Measurements from ENCODE around the gene ACSL5.

Gene ACSL5, protein sequence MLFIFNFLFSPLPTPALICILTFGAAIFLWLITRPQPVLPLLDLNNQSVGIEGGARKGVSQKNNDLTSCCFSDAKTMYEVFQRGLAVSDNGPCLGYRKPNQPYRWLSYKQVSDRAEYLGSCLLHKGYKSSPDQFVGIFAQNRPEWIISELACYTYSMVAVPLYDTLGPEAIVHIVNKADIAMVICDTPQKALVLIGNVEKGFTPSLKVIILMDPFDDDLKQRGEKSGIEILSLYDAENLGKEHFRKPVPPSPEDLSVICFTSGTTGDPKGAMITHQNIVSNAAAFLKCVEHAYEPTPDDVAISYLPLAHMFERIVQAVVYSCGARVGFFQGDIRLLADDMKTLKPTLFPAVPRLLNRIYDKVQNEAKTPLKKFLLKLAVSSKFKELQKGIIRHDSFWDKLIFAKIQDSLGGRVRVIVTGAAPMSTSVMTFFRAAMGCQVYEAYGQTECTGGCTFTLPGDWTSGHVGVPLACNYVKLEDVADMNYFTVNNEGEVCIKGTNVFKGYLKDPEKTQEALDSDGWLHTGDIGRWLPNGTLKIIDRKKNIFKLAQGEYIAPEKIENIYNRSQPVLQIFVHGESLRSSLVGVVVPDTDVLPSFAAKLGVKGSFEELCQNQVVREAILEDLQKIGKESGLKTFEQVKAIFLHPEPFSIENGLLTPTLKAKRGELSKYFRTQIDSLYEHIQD

DNA sequence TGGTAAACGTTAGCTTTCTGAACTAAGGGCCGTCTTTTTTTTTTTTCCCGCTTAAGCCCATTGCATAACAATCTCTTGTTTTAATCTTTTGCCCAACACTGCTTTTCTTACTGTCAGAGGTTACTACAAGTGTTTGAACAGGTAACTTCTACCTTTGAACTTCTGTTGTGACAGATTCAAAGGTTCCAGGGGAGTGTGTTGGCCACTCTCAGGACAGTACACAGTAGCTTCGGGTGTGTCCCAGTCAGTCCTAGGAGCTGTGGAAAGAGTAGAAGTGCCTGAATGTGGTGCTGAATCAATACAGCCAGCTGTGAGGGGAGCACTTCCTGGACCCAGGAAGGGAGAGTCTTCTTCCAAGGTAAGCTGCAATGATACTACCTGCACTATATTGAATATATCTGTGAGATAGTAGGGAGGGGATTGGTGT is at the start of gene ACSL5:
TSS of gene ACSL5 (plus strand) at position 205 of the 427 bp plus-strand sequence. CDS start 20,831 bp downstream, outside the sequence.
- no peak for DNase-seq (ENCODE audit: low spot score)

DNA sequence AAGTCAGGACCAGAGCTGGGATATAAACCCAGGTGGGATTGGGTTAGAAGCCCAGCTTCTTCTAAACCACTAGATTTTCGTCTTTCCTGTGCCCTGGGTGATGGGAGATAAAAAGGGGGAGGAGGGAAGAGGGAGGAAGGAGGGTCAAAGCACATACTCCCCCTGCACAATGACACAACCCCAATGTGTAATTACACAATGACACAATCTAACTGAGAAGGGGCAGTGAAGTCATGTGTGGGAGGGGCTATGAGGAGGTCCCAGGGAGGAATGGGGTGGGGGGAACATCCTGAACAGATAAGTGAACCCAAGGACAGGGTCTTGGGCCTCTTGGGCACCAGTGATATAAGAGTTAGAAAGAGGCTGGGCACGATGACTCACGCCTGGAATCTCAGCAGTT is 46.2 kb upstream of the ACSL5 start:
- no peak for DNase-seq (ENCODE audit: low spot score)

DNA sequence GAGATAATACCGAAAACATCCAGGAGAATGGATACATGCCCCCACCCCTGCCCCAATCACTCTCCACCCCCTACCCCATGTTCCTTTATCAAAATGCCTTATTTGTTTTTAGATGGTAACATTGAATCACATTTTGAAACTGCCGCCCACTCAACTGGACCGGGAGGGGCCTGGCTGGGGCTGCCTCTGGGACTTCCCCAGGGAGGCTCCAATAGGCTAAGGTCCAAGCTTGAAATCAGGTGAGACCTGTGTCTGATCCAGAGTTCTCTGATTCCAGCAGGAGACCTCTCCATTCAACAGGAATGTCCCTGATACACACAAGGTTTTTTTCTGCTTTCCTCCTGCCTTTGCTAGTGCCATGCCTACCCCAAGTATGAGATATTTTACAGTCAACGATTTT is 43.8 kb upstream of the ACSL5 start:
- DNase-seq (ENCODE audit: low spot score) = no peak

DNA sequence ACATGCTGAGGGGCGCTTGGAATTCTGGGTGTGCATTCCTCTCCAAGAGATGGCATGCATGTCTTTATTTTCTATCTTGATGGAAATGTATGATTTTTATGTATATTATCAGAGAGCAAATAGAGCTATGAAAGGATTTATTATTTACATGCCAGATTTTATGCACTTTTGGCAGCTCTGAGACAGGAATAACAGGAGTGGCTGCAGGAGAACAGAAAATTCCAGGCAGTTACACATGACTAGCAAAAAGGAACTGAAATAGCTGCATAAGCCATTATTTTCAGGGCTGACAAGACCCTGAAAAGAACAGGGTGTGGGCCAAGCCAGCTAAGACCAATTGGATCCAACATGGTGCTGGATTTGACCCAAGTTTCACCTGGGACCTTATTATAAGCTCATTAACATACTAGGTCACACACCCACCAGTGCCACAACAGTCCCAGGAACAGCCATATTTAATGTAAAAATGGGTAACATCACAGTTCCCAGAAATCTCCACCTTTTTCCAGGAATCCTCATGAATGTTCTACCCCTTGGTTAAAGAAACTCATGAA is 43.2 kb upstream of the ACSL5 start:
- DNase-seq (ENCODE audit: low spot score) = no peak

DNA sequence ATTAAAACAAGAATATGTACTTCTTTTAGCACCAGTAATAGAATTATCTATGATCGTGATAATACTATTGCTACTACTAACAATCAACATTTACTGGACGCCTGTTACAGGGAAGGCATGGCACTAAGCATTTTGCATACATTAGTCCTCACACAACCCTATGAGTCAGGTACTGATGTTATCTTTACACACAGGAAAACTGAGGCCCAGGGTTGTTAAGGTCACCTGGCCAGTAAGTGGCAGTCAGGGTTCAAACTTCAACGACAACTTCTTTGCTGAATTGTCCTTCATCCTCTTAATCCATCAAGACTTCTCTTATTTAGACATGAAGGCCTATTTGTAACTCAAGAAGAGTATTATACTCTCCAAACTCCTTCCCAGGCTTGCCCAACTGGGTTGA is 41.9 kb upstream of the ACSL5 start:
- DNase-seq (ENCODE audit: low spot score) = no peak

DNA sequence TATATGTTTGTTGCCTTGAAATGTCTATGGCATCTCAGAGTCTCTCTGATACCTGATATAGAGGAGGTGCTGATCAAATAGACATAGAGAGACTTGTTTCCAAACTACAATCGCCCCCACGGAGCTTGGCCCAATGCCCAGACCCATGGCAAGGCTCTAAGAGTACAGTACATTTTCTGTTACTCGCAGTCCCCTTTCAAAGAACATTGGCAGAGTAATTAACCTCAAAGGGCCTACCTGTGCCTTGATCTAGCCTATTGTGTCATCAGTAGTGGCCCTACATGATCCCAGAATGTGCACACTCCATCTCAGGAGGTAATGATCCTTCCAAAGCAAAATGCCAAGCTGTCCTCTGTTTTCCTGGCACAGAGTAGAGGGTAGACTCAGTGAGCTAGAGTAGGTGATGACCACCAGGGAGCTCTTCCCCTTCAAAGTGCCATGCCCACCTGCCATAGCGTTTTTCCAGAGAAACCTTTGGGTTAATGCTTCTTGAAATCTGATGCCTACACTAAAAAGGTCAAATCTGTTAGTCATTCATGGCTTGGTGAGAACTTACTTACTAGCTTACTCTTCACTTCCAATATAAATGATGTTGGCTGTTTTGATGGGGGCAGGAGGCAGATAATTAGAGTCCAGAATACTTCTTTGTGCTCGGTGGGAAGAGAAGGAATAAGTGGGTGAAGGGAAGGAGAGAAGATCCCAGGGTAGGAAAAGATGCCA is 41.2 kb upstream of the ACSL5 start:
- no peak for DNase-seq (ENCODE audit: low spot score)

DNA sequence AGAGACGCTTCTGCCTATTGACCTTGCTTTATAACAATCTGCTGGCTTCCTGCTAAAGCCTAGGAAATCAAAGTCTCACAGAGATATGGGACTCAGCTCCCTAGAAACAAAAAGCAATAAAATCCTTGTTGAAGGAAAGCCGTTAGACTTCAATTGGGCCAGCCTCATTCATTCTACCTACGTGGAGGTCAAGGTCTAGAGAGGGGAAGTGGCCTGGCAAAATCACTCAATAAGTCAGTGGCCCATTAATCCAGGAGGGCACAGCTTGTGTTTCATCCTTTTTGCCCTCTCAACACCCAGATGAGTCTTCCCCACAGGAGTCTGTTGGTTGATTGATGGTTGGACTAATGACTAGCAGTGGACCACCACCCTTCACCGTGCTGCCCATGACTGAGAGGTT is 40.5 kb upstream of the ACSL5 start:
- no peak for DNase-seq (ENCODE audit: low spot score)

DNA sequence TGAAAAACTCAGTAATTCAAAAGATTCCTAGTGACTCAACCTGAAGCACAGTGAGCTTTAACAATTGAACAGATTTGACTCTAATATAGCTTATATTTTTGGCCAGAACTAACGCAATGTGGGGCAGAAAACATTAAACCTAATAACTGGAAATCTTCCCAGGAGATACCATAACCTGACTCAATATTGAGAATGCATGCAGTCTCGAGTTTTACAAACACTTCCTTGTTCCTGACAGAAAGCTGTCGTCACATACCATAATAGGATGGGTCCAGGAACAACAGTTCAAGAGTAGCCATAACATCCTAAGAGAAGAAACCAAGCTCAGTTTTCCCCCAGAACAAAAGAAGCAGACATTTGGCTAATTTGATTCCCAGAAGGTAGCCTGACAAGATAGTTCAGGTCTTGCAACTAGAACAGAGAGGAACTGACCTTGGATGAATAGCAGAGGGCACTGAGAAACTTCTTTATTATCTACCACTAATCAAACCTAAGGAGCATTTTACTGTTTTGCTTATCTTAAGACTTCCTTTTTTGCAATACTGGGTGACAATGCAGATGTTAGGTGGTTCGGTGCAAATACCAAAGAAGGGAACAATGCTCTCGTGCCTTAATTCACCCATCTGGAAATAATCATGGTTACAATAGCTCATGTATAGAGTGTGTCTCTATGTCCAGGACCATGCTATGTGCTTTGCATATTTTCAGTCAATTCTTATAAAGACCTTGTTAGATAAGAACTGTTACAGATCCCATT is 38.6 kb upstream of the ACSL5 start:
- no peak for DNase-seq (ENCODE audit: low spot score)

DNA sequence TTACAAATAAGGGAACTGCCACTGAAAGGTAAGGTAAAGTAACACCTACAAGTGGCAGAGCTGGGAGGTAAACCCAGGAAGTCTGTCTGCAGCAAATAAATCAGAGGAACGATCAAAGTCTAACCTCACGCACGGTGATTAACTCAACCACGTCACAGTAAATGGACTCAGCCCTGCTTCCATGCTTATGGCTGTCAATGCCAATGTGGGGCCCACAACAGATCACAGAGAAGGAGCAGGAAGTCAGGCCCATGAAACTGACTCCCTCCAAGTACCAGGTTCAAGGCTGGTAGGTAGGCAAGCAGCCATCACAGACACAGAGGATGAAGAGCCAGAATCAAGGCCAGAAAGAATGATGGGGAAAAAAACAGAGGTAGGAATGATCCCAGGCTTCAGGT is 38.0 kb upstream of the ACSL5 start:
- DNase-seq (ENCODE audit: low spot score) = no peak

DNA sequence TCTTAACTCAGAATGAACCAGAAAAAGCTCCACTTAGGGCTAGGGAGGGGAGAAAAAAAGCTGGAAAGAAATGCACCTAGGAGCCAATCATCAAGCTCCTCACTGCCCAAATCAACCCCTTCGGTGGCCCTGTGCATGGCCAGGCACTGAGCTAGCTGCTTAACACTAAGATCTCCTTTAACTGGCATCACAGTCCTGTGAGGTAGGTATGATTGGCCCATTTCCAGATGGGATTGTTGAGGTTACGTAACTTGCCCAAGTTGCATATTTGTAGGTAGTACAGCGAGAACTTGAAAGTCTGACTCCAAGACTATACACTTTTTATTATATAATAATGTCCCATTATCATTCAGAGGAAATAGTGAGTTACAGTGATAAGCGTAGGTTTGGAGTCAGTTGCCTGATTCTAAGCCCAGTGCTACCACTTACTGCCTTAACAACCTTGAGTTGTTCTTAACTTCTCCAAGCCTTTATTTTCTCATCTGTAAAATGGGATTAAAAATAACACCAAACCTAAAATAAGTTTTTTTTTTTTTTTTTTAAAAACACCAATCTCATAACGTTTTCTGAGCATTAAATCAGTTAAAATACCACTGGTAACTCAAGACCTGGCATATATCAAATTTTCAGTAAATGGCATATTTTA is 37.2 kb upstream of the ACSL5 start:
- no peak for DNase-seq (ENCODE audit: low spot score)

DNA sequence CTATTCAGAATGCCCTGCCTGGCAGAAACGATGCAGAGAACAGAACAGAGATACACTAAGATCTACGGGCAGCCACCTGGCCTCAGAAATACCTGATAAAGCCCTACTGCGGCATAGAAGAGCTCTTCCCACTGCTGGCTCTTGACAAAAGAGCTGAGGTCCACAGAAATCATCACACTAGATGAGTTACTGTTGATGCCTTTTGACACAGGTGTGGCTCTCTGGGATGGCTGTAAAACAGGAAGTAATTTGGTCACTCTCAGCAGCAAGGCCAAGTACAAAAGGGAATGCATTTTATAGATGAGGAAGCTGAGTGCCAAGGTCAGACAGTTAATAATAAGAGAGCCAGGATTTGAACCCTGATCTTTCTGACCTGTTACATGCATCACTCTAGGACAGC is 35.0 kb upstream of the ACSL5 start:
- DNase-seq (ENCODE audit: low spot score) = no peak

DNA sequence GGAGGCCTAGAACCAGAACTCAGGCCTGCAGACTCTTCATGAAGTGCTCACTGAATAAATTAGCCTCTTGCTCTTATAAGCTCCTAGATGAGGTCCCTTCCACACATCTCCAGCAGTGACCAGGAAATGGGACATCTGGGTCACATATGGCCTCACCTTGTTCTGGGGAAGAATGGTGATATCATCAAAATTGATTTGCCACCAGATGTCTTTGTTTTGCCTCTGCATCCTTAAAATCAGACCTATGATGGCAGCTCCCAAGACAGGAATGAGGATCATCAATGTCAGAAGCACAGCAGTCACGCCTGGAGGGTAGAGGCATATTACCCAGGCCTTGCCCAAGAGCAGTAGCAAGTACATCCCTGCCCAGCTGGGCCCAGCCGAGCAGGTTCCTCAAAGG is 33.3 kb upstream of the ACSL5 start:
- DNase-seq (ENCODE audit: low spot score) = no peak

DNA sequence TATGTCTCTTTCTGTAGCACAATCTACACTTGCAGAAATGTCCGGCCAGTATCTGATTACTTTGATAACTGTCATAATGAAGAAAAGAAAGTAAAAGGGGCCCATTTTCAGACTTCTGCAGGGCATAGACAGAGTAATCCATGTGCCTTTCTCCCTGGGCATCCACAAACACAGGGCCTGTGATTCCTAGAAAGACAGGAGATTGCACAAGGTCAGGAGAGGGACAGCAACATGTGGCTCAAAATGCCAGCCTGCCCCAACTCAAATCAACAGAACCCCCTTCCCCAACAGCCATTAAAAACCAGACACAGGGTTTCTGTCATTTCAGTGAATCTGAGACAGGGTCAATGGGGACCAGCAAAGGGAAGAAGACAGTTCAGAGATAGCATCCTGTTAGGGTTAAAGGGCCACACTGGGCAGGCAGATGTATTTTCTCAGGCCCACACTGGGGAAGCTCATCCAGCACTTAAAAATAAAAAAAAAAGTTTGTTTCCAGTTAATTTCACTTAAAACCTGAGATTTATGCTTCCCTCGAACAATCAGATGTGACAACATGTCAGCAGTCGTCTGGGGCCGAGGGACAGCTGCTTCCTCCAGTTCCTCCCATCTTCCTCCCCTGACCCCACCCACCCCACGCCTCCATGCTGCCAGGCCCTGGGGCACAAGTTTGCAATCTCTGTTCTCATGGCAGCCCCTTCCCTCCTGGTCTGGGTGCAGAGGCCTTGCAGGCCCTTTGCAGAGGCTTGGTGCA is 30.7 kb upstream of the ACSL5 start:
- DNase-seq (ENCODE audit: low spot score) = no peak

DNA sequence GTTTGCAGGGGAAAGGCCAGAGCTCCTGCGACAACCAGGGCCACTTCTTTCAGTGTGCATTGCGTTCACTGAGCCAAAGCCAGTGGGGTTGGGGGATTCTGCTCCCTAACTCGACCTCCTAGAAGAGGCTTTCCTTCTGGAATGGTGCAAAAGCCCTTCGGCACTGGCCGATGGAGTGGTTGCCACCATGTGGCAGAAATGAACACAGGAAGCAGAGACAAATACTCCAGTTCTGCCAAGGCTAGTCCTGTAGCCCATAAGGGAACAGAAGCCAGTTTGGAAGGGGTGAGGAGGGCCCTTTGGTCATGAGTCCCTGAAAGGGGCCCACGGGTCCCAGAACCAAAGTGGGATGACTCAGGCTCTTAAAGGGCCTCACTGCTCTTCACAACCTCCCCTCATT is 29.7 kb upstream of the ACSL5 start:
- DNase-seq (ENCODE audit: low spot score) = no peak

DNA sequence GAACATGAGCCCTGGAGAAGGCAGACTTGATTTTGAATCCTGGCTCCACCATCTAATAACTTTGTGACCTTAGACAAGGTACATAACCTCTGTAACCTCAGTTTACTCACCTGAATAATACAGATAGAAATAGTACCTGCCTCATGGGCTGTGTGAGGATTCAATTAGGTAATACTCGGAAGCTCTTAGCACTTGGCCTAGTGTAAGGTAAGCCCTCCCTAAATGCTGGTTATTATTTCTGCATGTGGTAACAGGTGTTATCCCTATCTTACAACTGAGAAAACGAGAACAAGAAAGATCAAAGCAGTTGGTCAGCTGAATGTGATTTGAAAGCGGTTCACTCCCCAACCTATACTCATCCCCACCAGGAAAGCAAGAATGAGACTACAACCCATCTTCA is 28.7 kb upstream of the ACSL5 start:
- no peak for DNase-seq (ENCODE audit: low spot score)

DNA sequence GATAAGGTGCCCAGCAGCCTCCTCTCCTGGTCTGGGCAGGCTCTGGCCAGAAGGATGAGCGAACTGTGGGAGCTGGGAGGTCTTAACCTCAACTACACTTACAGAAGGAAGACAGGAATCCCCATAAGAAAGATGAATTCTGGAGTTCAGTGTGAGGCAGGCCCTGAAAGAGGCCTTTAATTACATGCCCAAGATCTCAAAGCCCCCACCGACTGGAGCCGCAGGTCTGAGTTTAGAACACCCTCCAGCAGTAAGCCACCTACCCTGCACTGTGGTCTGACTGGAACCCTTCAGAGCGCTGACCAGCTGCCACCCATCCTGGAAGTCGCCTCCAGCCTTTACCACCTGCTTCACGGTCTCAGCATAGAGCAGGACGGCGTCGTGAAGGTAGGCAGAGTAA is 28.2 kb upstream of the ACSL5 start:
- no peak for DNase-seq (ENCODE audit: low spot score)

DNA sequence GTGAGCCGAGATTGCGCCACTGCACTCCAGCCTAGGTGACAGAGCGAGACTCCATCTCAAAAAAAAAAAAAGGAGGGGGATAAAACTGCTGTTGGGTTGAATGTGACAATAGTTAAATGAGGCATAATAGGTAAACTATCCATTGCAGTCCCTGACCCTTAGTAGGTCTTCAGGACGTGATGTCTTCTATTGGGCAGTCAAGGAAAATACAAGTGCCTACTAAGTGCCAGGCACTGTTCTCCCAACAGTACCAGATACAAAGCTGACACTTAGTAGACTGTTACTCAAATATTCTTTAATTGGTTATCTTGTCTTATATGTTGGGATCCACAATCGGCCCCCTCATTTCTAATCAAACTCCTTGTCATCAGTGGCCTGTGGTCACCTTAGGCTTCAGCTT is 27.1 kb upstream of the ACSL5 start:
- DNase-seq (ENCODE audit: low spot score) = no peak

DNA sequence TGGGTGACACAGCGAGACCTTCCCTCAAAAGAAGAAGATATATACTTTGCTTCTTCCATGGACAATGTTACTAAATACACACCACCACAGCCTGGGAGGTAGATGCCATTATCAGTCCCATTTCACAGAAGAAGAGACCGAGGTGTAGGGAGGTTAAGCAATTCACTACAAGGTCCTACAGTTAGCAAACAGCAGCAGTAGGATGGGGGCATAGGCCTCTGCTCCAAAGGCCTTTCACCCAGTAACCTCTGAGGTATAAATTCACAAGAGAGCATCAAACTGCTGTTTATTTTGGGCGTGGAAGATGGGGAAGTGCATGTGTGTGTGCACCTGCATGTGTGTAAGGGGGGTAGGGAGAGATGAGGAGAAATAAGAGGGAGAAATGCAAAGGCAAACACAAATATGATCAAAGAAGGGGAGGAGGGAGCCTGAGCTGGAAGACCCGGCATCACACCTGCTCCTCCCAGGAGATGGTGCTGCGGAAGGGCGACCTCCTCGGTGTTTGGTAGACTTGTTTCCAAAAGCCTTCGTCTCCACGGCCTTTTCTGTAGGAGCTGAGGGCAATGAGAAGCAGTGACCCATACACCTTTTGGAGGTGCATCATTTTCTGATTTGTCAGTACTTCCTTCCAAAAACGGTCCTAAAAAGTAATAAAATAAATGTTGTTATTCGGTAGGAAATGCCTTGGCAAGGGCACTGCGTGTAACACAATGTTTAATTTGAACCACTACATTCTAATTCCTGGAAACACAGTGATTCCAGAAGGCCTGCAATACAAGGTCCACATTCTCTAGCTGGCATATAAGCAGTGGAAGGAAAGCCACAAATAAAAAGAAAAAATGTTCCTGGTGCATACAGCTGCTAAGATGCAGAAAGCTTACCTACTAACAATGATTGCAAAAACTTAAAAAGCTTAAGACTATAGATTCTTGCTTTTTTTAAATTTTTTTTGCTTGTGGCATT is 25.9 kb upstream of the ACSL5 start:
- no peak for DNase-seq (ENCODE audit: low spot score)

DNA sequence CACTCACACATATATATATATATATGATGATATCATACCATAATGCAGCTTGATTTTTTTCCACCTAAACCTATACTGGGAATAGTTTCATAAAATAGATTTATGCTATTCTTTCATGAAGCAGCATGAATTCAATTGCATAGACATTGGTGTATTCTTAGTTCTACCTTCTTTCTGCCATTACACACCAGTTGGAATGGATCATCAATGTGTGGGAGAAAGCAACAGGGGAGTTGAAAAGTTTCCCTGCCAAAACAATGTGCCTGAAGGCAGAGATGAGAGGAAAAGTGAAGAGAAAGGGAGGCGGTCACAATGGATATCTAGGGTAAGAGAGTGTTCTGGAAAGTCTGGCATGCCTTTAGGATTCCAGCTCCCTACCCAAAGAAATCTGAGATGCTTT is 25.2 kb upstream of the ACSL5 start:
- DNase-seq (ENCODE audit: low spot score) = no peak
